Spleen (tissue), 7 donors: ENCODE measurements around the gene MYLK.

Experiments
- POLR2A ChIP-seq, 3 donors: fragments of 450-650 bp; IDR thresholded peaks; one replicate each; pipeline ENCODE4 v1.5.1; 2017; ENCODE audit warnings: antibody characterized with exemption in 3 of 3, mild to moderate bottlenecking in 1 of 3
- POLR2AphosphoS5 ChIP-seq, 3 donors: sonication (generic); formaldehyde crosslinking; IDR thresholded peaks; one replicate each; pipeline ENCODE4 v1.5.1; 2017; ENCODE audit warnings: antibody characterized with exemption in 3 of 3
- TF ChIP-seq, protein P1 (sequence below), 11 experiments: fragments of 200-600 bp in 7 of 11; fragments of 450-650 bp in 4 of 11; sonication (generic) in 4 of 11; IDR thresholded peaks in 8 of 11; conservative IDR thresholded peaks in 3 of 11; 1 replicate in 7 of 11; 2 replicates in 4 of 11; pipeline versions ENCODE4 v1.4.0 to v1.8.0; 2016 to 2021; ENCODE audit warnings: antibody characterized with exemption in 11 of 11, inconsistent platforms in 4 of 11, mild to moderate bottlenecking in 1 of 11
- donor health status: DM: no; HTN: no; CAD: no; lungs with moderate emphysema.
- donor health status: DM: no; HTN: no; CAD: no.
- donor health status: DM: no; HTN: no; CAD: no.

DNA sequence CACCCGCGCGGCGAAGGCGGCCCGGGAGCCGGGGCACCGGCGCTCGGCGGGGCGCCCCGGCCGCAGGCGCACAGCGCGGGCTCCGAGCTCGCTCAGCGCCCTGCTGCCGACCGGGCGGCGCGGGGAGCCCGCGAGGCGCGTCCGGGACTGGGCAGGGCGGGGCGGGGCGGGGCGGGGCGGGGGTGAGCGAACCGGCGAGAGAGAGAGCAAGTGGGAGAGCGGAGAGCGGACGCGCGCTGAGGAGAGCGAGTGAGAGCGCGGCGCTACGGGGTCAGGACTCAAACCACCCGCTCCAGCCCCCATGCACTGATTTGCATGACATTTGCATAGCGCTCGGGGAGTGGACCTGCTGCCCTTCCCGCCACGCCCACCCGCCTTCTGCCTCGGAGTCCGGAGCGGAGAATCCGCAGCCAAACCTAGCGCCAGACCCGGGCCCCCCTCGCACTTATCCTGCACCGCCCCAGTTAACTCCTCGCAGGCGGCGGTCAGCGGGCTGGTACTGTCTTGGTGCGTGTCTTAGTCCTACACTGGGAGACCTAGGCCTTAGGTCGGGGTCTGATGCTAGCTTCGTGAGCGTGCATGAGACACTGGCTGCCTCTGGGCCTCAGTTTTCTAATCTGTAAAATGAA, at the start of gene MYLK:
- TF ChIP-seq, protein P1, sequence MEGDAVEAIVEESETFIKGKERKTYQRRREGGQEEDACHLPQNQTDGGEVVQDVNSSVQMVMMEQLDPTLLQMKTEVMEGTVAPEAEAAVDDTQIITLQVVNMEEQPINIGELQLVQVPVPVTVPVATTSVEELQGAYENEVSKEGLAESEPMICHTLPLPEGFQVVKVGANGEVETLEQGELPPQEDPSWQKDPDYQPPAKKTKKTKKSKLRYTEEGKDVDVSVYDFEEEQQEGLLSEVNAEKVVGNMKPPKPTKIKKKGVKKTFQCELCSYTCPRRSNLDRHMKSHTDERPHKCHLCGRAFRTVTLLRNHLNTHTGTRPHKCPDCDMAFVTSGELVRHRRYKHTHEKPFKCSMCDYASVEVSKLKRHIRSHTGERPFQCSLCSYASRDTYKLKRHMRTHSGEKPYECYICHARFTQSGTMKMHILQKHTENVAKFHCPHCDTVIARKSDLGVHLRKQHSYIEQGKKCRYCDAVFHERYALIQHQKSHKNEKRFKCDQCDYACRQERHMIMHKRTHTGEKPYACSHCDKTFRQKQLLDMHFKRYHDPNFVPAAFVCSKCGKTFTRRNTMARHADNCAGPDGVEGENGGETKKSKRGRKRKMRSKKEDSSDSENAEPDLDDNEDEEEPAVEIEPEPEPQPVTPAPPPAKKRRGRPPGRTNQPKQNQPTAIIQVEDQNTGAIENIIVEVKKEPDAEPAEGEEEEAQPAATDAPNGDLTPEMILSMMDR (IDR thresholded peaks at IDR 0.05 in 8 of 11, conservative IDR thresholded peaks at IDR 0.05 in 3 of 11) = no peak
- no peak for TF ChIP-seq POLR2A (IDR thresholded peaks at IDR 0.05)
- TF ChIP-seq POLR2AphosphoS5 (IDR thresholded peaks at IDR 0.05) = peak in 2 of 3 donors; percentile 44 to 46
